HG03135 (cell line): ENCODE results near the gene PDZD4.

Source experiments
- ATAC-seq: cut with Tn5 transposase; IDR thresholded peaks from one replicate; pipeline ENCODE4 v1.9.1; 2021; ENCODE audit warnings: mild to moderate bottlenecking, moderate library complexity; ENCODE audit not compliant: unreplicated experiment

PDZD4 gene

GRCh38 chrX:153761863-153762262, 68.5 kb downstream of the PDZD4 start:
- no peak for ATAC-seq

DNA sequence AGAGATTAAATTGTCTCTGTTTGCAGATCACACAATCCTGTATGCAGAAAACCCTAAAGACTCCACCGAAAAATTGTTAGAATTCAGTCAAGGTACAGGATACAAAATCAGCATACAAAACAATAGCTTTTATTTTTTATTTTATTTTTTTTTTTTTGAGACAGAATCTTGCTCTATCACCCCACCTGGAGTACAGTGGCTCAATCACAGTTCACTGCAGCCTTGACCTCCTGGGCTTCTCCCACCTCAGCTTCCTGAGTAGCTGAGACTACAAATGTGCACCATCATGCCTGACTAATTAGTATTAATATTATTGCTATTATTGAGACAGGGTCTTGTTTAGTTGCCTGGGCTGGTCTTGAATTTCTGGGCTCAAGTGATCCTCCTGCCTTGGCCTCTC, 75.2 kb downstream of the PDZD4 start:
- no peak for ATAC-seq
